HG03159 (cell line): ENCODE measurements around the gene ABHD16B.
A peak's percentile ranks its signal among the peaks of the same experiment; 100 is the strongest.
"Not testable (repeated sequence)": the region's sequence is repeated elsewhere in the genome, so short reads cannot be mapped to it uniquely, and the experiment has no call there.

Experiments used
- ATAC-seq: cut with Tn5 transposase; IDR thresholded peaks from one replicate; pipeline ENCODE4 v1.9.1; 2021; ENCODE audit warnings: mild to moderate bottlenecking, moderate library complexity; ENCODE audit not compliant: unreplicated experiment

Gene ABHD16B

DNA sequence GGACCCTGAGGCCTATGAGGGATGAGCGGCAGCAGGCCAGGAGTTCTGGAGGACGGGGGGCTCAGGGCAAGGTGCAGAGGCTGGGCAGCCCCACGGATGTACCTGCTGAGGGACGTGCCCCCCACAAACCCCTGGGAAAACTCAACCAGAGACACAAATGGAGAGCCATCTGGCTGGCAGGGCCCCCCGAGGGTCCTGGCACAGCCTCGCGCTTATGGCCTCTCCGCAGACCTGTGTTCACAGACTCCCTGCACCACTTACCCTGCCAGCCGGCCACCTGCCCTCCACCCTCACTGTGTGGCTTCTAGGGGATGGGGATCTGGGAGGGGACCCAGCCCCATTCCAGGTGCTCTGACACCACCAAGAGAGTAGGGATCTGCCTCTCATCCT is 26.8 kb upstream of the ABHD16B start:
- no peak for ATAC-seq

DNA sequence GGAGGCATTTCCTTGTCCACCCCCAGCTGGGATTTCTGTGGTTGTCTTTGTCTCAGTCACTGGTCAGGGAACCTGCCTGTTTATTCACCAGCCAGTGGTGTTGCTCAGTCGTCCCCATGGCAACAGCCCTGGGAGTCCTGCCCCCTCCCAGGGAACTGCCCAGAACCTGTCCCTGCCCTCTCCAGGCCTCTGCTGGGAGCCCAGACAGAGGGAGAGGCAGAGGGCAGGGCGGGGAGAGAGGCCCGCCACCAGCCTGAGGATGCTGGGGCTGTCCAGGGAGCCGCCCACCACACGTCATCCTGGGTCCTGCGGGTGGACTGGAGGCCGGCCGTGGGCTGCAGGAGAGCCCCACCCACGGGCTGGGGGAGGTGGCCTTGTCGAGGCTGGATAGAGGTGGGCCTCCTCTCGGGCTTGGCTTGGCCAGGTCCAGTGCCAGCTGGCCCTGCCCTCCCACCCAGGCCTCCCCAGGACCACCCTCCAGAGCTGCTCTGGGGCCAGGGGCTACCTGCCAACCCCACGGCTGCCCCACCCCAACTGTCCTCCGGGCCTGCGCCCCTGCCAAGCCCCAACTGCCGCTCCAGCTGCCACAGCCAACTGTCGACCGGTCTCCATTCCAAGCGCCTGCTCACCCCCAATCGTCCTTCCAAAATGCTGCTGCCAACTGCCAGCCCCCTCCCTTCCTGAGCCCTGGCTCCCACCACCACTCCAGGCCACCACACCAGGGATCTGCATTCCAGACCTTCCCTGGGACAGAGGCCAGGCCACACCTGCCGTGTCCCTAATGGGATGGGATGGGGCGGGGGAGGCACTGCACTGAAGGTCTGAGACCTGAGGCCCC is 26.1 kb upstream of the ABHD16B start:
- no peak for ATAC-seq

DNA sequence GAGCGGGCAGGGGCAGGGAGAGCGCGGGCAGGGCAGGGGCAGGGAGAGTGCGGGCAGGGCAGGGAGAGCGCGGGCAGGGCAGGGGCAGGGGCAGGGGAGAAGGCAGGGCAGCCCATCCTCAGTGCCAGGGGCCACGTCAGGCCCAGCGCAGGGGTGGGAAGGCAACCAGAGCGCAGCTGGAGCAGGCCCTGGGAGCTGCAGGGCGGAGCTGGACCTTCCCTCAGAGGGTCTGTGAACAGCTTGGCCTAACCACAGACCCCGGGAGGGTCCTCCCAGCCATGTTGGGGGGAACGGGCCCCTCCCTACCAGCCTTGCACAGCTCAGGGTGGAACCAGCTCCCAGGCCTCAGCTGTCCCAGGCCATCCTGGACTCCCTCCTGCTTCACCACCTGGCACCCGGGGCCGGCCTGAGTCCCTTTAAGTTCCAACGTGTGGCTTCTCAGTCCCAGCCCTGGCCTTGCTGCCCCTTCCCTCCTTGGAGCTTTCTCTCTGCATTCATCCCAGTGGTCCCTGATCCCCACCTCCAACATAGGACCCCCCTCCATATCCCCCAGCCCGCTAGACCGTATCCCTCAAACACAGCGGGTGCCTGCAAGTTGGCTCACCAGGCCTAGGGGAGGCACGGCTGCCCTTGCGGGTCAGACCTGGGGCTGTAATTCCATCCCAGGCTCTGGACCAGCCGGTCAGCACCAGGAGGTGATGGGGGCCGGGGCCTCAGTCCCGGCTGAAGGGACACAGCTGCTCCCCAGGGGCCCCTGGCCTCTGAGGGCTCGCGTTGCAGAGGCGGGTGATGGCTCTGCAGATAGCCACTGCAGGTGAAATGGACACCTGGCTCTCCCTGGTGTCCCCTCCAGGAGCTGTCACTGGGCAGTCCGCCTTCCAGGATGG is 24.6 kb upstream of the ABHD16B start:
- no peak for ATAC-seq

- ATAC-seq: no peak
Measured at GRCh38 chr20:63837479-63837878, 23.8 kb upstream of the ABHD16B start.

DNA sequence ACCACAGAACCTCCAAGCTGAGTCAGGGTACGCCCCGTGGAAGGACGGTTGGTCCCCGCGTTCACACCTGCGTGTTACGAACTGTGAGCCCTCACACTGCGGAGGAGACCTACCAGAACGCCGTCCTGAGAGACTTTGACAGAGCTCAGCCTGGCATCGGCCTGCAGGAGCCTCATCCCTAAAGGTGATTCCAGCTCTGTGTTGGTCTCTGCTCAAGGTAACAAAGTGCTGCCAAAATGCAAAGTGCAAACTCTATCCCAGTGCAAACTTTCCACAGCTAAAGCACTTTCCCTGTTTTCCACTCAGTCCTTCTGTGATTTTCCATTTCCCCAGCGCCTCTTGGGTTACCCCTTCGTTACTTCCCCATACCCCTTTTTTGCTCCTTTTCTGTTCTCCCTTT is 21.7 kb upstream of the ABHD16B start:
- no peak for ATAC-seq

DNA sequence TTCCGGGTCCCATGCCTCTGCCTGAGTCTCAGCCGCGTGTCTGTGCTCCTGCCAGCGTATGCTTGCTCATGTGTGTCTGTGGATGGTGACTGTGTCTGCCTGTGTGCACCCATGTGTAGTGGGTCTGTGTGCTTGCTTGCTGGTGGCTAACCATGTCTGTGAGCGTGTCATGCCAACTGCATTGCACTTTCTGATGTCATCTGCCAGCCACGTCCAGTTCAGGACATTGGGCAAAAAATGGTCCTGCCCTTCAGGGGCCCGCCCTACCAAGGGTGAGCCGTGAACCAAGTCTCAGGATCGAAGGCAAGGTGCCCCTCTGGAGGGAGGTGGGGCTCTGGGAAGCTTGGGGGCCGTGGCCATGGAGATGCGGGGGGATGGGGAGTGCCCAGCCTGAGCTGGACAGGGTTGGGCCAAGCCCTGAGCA is 20.9 kb upstream of the ABHD16B start:
- no peak for ATAC-seq

- no peak for ATAC-seq
Measured at GRCh38 chr20:63842258-63842657, 19.0 kb upstream of the ABHD16B start.

- ATAC-seq: no peak
Measured at GRCh38 chr20:63843222-63843621, 18.1 kb upstream of the ABHD16B start.

DNA sequence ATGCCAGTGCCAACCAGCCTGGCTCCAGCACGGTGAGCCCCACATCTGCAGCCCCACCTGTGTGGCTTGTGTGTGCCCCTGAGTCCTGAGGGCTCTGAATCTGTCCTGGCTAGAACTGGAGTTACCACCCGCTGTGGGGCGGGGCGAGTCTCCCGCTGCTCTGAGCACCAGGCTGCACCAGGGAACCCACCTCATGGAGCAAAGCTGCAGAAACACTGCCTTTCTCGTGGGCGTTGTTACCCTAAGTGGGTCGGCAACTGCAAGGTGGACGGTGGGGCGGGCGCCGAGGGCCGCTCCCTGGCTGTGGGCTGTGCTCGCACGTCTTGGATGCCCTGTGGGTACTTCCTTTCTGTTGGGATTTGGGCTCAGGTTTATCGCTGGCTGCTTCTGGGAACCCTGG is 17.5 kb upstream of the ABHD16B start:
- ATAC-seq: no peak

DNA sequence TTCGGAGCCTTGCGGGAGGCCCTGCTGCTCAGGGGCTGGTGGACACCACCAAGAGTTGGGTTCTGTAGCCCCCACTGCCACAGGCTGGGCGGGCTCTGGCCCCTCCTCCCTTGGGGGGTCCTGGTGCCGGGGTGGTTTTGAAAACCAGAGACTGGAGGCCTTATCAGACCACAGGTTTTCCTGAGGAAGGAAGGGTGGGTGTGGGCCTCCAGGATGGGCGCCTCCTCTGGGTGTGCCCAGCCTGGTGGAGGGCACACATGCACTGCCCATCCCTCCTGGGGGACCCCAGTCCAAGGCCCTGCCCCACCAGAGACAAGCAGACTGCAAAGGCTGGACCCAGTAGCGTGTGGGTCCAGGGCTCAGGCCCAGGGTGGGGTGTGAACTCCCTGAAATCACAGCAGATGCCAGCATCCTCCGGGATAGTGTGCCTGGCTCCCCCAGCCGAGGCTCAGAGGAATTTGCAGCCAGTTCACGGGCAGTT is 16.7 kb upstream of the ABHD16B start:
- no peak for ATAC-seq

GRCh38 chr20:63846128-63846771 is 15.0 kb upstream of the ABHD16B start:
- no peak for ATAC-seq

DNA sequence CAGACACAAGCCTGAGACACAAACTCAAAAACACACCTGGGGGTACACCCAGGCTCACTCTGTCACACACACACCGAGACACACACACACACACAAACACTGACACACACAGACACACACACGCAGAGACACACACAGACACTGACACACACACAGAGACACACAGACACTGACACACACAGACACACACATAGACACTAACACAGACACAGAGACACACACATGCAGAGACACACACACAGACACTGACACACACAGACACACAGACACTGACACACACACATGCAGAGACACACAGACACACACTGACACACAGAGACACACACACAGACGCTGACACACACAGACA is 14.4 kb upstream of the ABHD16B start:
- ATAC-seq: no peak

GRCh38 chr20:63847237-63848002 is 13.9 kb upstream of the ABHD16B start:
- no peak for ATAC-seq

DNA sequence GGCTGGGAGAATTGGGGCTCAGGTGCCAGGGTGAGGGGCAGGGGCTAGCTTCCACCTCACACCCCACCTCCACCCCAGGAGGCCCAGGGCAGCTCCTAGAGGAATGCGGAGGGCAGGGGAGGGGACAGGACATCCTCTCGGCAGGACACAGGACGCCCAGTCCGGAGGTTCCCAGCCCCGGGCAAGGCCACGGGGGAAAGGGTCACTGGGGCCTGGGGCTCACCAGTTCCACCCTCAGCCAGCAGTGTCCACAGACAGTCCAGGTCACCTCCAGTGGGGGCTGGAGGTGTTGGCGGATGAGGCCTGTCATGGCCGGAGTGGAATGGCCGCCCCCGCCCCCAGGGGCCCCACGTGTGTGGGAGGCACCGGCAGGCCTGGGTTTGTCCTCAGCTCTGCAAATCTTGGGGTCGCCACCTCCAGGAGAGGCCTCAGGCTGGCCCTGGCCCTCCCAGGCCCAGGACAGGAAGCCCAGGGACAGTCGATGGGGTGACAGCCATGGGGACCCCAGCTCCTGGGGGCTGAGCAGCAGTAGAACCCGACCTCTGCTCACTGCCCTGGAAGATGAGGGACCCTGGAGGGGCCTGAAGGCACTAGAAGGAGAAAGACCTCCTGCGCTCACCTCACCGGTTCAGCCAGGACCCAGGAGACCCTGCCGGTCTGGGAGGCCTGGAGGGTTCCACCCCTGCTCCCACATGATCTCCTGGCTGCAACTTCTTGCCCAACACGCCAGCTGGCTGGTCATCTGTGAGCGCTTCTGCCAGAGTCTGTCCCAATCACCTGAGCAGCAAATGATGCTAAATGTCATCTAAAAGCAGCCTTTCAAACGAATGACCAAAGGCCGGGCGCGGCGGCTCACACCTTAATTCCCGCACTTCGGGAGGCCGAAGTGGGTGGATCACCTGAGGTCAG is 13.0 kb upstream of the ABHD16B start:
- ATAC-seq: no peak

GRCh38 chr20:63850689-63851547 is 10.4 kb upstream of the ABHD16B start:
- ATAC-seq: peak; percentile 64

DNA sequence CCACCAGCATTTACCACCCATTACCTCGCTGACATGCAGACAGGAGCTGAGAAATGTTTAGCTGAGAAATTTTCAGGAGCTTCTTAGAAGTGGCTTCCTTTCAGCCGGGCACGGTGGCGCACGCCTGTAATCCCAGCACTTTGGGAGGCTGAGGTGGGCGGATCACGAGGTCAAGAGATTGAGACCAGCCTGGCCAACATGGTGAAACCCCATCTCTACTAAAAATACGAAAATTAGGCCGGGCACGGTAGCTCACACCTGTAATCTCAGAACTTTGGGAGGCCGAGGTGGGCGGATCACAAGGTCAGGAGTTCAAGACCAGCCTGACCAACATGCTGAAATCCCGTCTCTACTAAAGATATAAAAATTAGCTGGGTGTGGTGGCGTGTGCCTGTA is 9.8 kb upstream of the ABHD16B start:
- ATAC-seq: not testable (repeated sequence)

DNA sequence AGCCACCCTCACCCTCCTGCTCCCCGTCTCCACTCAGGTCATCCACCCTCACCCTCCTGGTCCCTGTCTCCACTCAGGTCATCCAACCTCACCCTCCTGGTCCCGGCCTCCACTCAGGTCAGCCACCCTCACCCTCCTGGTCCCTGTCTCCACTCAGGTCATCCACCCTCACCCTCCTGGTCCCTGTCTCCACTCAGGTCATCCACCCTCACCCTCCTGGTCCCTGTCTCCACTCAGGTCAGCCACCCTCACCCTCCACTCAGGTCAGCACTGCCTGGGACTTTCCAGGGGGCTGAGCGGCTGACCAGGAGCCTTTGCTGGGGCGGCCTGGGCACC is 7.6 kb upstream of the ABHD16B start:
- not testable (repeated sequence) for ATAC-seq

GRCh38 chr20:63854069-63854765 is 7.1 kb upstream of the ABHD16B start:
- no peak for ATAC-seq
